Testis (tissue), 3 donors: ENCODE data around the gene MYCN. TPM values are rescaled to one million over a fixed set of nuclear protein-coding genes. Genes with fewer than 3 reads are reported as not detected.
"Not testable (repeated sequence)": the region's sequence is repeated elsewhere in the genome, so short reads cannot be mapped to it uniquely, and the experiment has no call there.

ENCODE experiments used
- DNase-seq: peaks from one replicate; pipeline ENCODE4 v3.0.0-alpha.2; 2019
- H3K27ac ChIP-seq, 2 donors: fragments of 200-600 bp; sonication (generic); one replicate each; pipeline ENCODE4 v1.5.1; 2019
- H3K27me3 ChIP-seq: fragments of 200-600 bp; sonication (generic); one replicate; pipeline ENCODE4 v1.5.1; 2019
- H3K36me3 ChIP-seq: fragments of 200-600 bp; sonication (generic); one replicate; pipeline ENCODE4 v1.5.1; 2017; ENCODE audit warnings: low read depth; ENCODE audit errors: missing control alignments
- H3K4me1 ChIP-seq: fragments of 200-600 bp; sonication (generic); one replicate; pipeline ENCODE4 v1.5.1; 2019
- H3K4me3 ChIP-seq, 2 donors: fragments of 200-600 bp; sonication (generic); one replicate each; pipeline ENCODE4 v1.5.1; 2017 to 2019
- H3K9me3 ChIP-seq: fragments of 200-600 bp; sonication (generic); one replicate; pipeline ENCODE4 v1.5.1; 2017
- CTCF ChIP-seq, 3 experiments: fragments of 450-650 bp in 2 of 3; fragments of 200-600 bp in 1 of 3; sonication (generic) in 1 of 3; IDR thresholded peaks; one replicate each; pipeline ENCODE4 v1.5.1; 2016 to 2019; ENCODE audit warnings: antibody characterized with exemption in 3 of 3, mild to moderate bottlenecking in 2 of 3, moderate library complexity in 1 of 3
- POLR2A ChIP-seq: fragments of 450-650 bp; IDR thresholded peaks from one replicate; pipeline ENCODE4 v1.6.1; 2017; ENCODE audit warnings: antibody characterized with exemption, mild to moderate bottlenecking, moderate library complexity
- WGBS, 2 donors: methylation state at CpG; one replicate each; pipeline ENCODE4 v1.1.5; 2018; 5-methylcytosine and 5-hydroxymethylcytosine counted together
- intact Hi-C: fragments of 100-400 bp; cut with DNase I; formaldehyde crosslinking; loops from one replicate; pipeline ENCODE4 v1.15.1; 2023; ENCODE audit warnings: low total_unique reads
- polyA plus RNA-seq: library from polyadenylated mRNA; stranded (reverse); fragments of 350-450 nt; fragmentation: Illumina TruSeq; extraction: RNeasy Lipid Tissue Mini Kit (QIAGEN cat#74804); gene quantifications from one replicate; pipeline ENCODE4 v1.2.3, GENCODE V29; 2014; ENCODE audit warnings: low read depth, low replicate concordance; ENCODE audit not compliant: insufficient read depth
- total RNA-seq, 2 donors: library from RNA; depleted of rRNA; stranded (reverse); fragments of >200 nt; gene quantifications; one replicate each; pipeline ENCODE4 v1.2.3, GENCODE V29; 2016

MYCN gene
- total and polyA plus RNA-seq, 3 donors from 2014 or later, result 6.9 to 8.1 (median 6.9) TPM

- intact Hi-C loops, result no loop called here
- 70 to 72% methylated on average over 3 of the region's 3 CpGs for WGBS, 2 donors
- no peak overlapping the region for H3K4me3 ChIP-seq
- H3K9me3 ChIP-seq, result no peaks in the 10 kb centered on the region
- DNase-seq, result no peak
- H3K4me1 ChIP-seq, result no peaks in the 10 kb centered on the region
- TF ChIP-seq POLR2A, result no peak
- no peak for TF ChIP-seq CTCF (IDR thresholded peaks at IDR 0.05)
- H3K27me3 ChIP-seq, result no peaks in the 10 kb centered on the region
- H3K27ac ChIP-seq, result no peak overlapping the region
- H3K36me3 ChIP-seq, result no peaks in the 10 kb centered on the region
Observed at GRCh38 chr2:15925819-15926218, 14.5 kb upstream of the MYCN start.

GRCh38 chr2:15926252-15926651 is 14.1 kb upstream of the MYCN start:
- Histone ChIP-seq H3K9me3 (no peaks in the 10 kb centered on the region), H3K27ac (no peak overlapping the region), H3K27me3 (no peaks in the 10 kb centered on the region), H3K4me1 (no peaks in the 10 kb centered on the region), H3K4me3 (no peak overlapping the region), H3K36me3 (no peaks in the 10 kb centered on the region)
- DNase-seq, result no peak
- WGBS, 2 donors, result 84 to 91% methylated on average over 7 of the region's 7 CpGs
- intact Hi-C loops, result no loop called here
- TF ChIP-seq POLR2A, result no peak
- TF ChIP-seq CTCF (IDR thresholded peaks at IDR 0.05), result no peak

- no peaks in the 10 kb centered on the region for H3K27me3 ChIP-seq
- DNase-seq, result no peak
- H3K27ac ChIP-seq, result no peak overlapping the region
- no peak for TF ChIP-seq CTCF (IDR thresholded peaks at IDR 0.05)
- no peak for TF ChIP-seq POLR2A
- no peaks in the 10 kb centered on the region for H3K9me3 ChIP-seq
- H3K36me3 ChIP-seq, result no peaks in the 10 kb centered on the region
- no peaks in the 10 kb centered on the region for H3K4me1 ChIP-seq
- intact Hi-C loops, result no loop called here
- WGBS, 2 donors, result 86 to 91% methylated on average over 11 of the region's 11 CpGs
- no peak overlapping the region for H3K4me3 ChIP-seq
Observed at GRCh38 chr2:15927551-15928218, 12.7 kb upstream of the MYCN start.

- WGBS, 2 donors, result 88 to 93% methylated on average over 2 to 3 of the region's 3 CpGs
- H3K36me3 ChIP-seq, result not testable (repeated sequence)
Observed at GRCh38 chr2:15929008-15929407, 11.3 kb upstream of the MYCN start.

GRCh38 chr2:15929861-15930260 is 10.5 kb upstream of the MYCN start:
- DNase-seq, result no peak
- Histone ChIP-seq H3K27me3 (no peaks in the 10 kb centered on the region), H3K36me3 (no peaks in the 10 kb centered on the region), H3K4me1 (no peaks in the 10 kb centered on the region), H3K4me3 (no peak overlapping the region), H3K9me3 (no peaks in the 10 kb centered on the region), H3K27ac (no peak overlapping the region)
- intact Hi-C loops, result loop anchor here (10.0 kb wide), 1 partner anchor 675 kb away; no protein-coding TSS in a partner anchor
- TF ChIP-seq POLR2A (no peak), CTCF (IDR thresholded peaks at IDR 0.05) (no peak)
- WGBS, 2 donors, result 86 to 93% methylated on average over 5 of the region's 5 CpGs

More at GRCh38 chr2:15929008-15929407, 11.3 kb upstream of the MYCN start:
- H3K27me3 ChIP-seq, H3K27ac ChIP-seq, DNase-seq, H3K9me3 ChIP-seq, H3K4me3 ChIP-seq, intact Hi-C loops, H3K4me1 ChIP-seq: not testable (repeated sequence)
